ENCODE data around the gene PLD1. TPM values are rescaled to one million over a fixed set of nuclear protein-coding genes. Genes with fewer than 3 reads are reported as not detected.

Gene PLD1
- total and polyA plus RNA-seq, 2 of the 8 experiments (the other 6 are each of a cell fraction or from before 2014, with no cell fraction given) = 1.2 to 2.6 TPM

DNA sequence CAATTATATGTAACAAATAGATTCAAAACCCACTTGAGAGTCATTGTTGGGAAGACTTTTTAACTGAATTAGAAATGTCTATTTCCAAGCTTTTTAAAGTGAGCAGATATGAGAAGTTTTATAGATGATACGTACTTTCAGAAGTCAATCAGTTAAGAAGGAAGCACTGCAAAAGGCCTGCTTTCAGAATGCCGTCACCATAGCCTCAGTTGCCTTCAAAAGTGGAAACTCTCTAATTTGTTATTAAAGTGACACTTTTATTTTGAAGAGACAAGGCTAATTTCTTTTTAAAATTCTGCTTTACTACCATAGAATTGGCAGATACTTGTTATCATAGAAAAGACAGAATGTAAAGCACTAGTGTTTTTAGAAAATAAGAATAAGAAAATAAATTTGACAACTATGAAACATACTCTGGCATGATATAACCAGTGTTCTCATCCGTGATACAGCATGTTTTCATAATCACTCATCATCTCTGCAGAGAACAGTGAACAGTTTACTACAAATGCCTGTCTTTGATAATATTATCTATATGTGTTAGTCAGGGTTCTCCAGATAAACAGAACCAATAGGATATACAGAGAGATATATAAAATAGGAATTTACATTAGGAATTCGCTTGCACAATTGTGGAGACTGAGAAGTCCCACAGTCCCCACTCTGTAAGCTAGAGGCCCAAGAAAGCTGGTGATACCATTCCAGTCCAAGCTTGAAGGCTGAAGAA lies 7.0 kb upstream of the PLD1 start:
- H3K14ac ChIP-seq (ENCODE audit: insufficient read length) = no peak overlapping the region
- no peak overlapping the region for H2BK5ac ChIP-seq (ENCODE audit: low read depth, low read length)
- no peak overlapping the region for H2BK20ac ChIP-seq (ENCODE audit: low read length)
- H3K23me2 ChIP-seq (ENCODE audit: low read depth, low read length) = no peaks in the 10 kb centered on the region
- H3K4me3 ChIP-seq (ENCODE audit: extremely low read depth in 1 of 4, insufficient read depth in 2 of 4, low read depth in 3 of 4, low read length in 4 of 4) = no peak overlapping the region
- H3K23ac ChIP-seq (ENCODE audit: insufficient read length) = no peak overlapping the region
- no peak overlapping the region for H3K4ac ChIP-seq (replicated peaks; ENCODE audit: insufficient read length, low read depth, low read length)
- H4K8ac ChIP-seq (ENCODE audit: extremely low read depth, insufficient read depth, low read length) = no peak overlapping the region
- H4K20me1 ChIP-seq (replicated peaks in 1 of 2; ENCODE audit: control insufficient read depth in 1 of 2, insufficient read depth in 2 of 2, low read length in 2 of 2) = no peaks in the 10 kb centered on the region
- no peak for FAIRE-seq
- H3K9ac ChIP-seq (replicated peaks in 1 of 4; ENCODE audit: extremely low read depth in 1 of 4, low read depth in 3 of 4, low read length in 3 of 4) = no peak overlapping the region
- H3K27me3 ChIP-seq (replicated peaks in 1 of 4; ENCODE audit: control insufficient read depth in 3 of 4, extremely low read depth in 1 of 4, insufficient read depth in 3 of 4, low read length in 3 of 4) = no peaks in the 10 kb centered on the region
- no peaks in the 10 kb centered on the region for H3K36me3 ChIP-seq (ENCODE audit: control insufficient read depth in 2 of 4, insufficient read depth in 4 of 4, low read length in 3 of 4)
- no peak overlapping the region for H2AFZ ChIP-seq (ENCODE audit: low read length)
- no peak overlapping the region for H3K27ac ChIP-seq (ENCODE audit: low read depth, low read length)
- ChIA-PET POLR2A (ENCODE audit: partially characterized antibody) (no interaction called here), CTCF (ENCODE audit: partially characterized antibody) (interaction anchor here (1.3 kb wide), 1 partner anchor 12 kb away, joined by 6 read pairs; no protein-coding TSS in a partner anchor)
- no peaks in the 10 kb centered on the region for H3K9me3 ChIP-seq (ENCODE audit: insufficient read depth in 2 of 2, low read depth in 1 of 2, low read length in 1 of 2)
- no peak overlapping the region for H2BK120ac ChIP-seq (replicated peaks; ENCODE audit: low read depth, low read length)
- WGBS, 2 experiments (ENCODE audit: extremely low coverage in 1 of 2, insufficient coverage in 1 of 2, insufficient read length in 1 of 2, insufficient replicate concordance in 2 of 2, low coverage in 1 of 2, low lambda C conversion rate in 2 of 2, missing lambda C conversion rate in 1 of 2) = 90% methylated on average over 4 of the region's 4 CpGs; no CpG with 5 or more reads in 1 of the 2 experiments
- no peak overlapping the region for H4K5ac ChIP-seq (ENCODE audit: insufficient read length, low read depth, low read length)
- no peaks in the 10 kb centered on the region for H3K4me1 ChIP-seq (replicated peaks in 1 of 4; ENCODE audit: control insufficient read depth in 3 of 4, insufficient read depth in 4 of 4, low read length in 3 of 4)
- no peak overlapping the region for H4K91ac ChIP-seq (replicated peaks; ENCODE audit: insufficient read length, low read length)
- H3K56ac ChIP-seq (replicated peaks; ENCODE audit: insufficient read length, low read depth, low read length) = no peak overlapping the region
- H3K79me1 ChIP-seq (ENCODE audit: low read depth, low read length) = no peaks in the 10 kb centered on the region
- H2BK15ac ChIP-seq (ENCODE audit: low read length) = no peak overlapping the region
- H3K4me2 ChIP-seq (ENCODE audit: insufficient read depth in 1 of 2, low read depth in 2 of 2, low read length in 2 of 2) = no peak overlapping the region
- no peak overlapping the region for H3K18ac ChIP-seq (ENCODE audit: extremely low read depth, low read length)
- no peak overlapping the region for H2BK12ac ChIP-seq (ENCODE audit: low read depth, low read length)
- no peak for DNase-seq (ENCODE audit: low read depth in 1 of 2, low spot score in 2 of 2)
- H2AK5ac ChIP-seq (ENCODE audit: low read depth, low read length) = no peak overlapping the region
- no peaks in the 10 kb centered on the region for H3K79me2 ChIP-seq (ENCODE audit: control insufficient read depth in 1 of 2, insufficient read depth in 2 of 2, low read length in 2 of 2)
- TF ChIP-seq, protein P1, sequence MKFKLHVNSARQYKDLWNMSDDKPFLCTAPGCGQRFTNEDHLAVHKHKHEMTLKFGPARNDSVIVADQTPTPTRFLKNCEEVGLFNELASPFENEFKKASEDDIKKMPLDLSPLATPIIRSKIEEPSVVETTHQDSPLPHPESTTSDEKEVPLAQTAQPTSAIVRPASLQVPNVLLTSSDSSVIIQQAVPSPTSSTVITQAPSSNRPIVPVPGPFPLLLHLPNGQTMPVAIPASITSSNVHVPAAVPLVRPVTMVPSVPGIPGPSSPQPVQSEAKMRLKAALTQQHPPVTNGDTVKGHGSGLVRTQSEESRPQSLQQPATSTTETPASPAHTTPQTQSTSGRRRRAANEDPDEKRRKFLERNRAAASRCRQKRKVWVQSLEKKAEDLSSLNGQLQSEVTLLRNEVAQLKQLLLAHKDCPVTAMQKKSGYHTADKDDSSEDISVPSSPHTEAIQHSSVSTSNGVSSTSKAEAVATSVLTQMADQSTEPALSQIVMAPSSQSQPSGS (IDR thresholded peaks at IDR 0.05; ENCODE audit: low read length) = no peak
- TF ChIP-seq RBBP5 (IDR thresholded peaks at IDR 0.05; ENCODE audit: borderline replicate concordance, low read depth, low read length) = no peak

Data from H1 (cell line).